ENCODE data around the gene SPATA32.

- TF ChIP-seq CTCF (IDR thresholded peaks at IDR 0.05) (no peak), POLR2A (IDR thresholded peaks at IDR 0.05) (no peak)
Observed at GRCh38 chr17:45296003-45296832, 34.3 kb upstream of the SPATA32 start.
